ENCODE measurements around the gene SLC9A3. TPM values are rescaled to one million over a fixed set of nuclear protein-coding genes. Genes with fewer than 3 reads are reported as not detected.

SLC9A3 gene
- total RNA-seq, 1 donor from 2014 or later, result 1.1 TPM

GRCh38 chr5:435961-436640, 88.1 kb downstream of the SLC9A3 start:
- intact Hi-C loops (cut with DNase I), result no loop called here
- H3K36me3 ChIP-seq, result no peaks in the 10 kb centered on the region
- DNase-seq, result peak; percentile 43
- H3K27ac ChIP-seq, result no peak overlapping the region
- no peaks in the 10 kb centered on the region for H3K27me3 ChIP-seq (ENCODE audit: low read depth)
- no peak for TF ChIP-seq CTCF (IDR thresholded peaks at IDR 0.05)
- ATAC-seq, result no peak
- no peaks in the 10 kb centered on the region for H3K9me3 ChIP-seq
- H3K4me3 ChIP-seq, result no peak overlapping the region
- H3K4me1 ChIP-seq, result no peaks in the 10 kb centered on the region

- no peaks in the 10 kb centered on the region for H3K36me3 ChIP-seq
- no peaks in the 10 kb centered on the region for H3K27me3 ChIP-seq (ENCODE audit: low read depth)
- no peak for TF ChIP-seq CTCF (IDR thresholded peaks at IDR 0.05)
- intact Hi-C loops (cut with DNase I), result no loop called here
- DNase-seq, result no peak
- H3K9me3 ChIP-seq, result no peaks in the 10 kb centered on the region
- H3K4me1 ChIP-seq, result peaks cover 6% of the 10 kb centered on the region
- no peak overlapping the region for H3K27ac ChIP-seq
- no peak for ATAC-seq
- H3K4me3 ChIP-seq, result no peak overlapping the region
Measured at GRCh38 chr5:435156-435790, 89.0 kb downstream of the SLC9A3 start.

GRCh38 chr5:434443-435146, 89.7 kb downstream of the SLC9A3 start:
- Histone ChIP-seq H3K9me3 (no peaks in the 10 kb centered on the region), H3K27me3 (ENCODE audit: low read depth) (no peaks in the 10 kb centered on the region), H3K4me1 (peaks cover 11% of the 10 kb centered on the region), H3K4me3 (no peak overlapping the region), H3K36me3 (no peaks in the 10 kb centered on the region), H3K27ac (no peak overlapping the region)
- no peak for TF ChIP-seq CTCF (IDR thresholded peaks at IDR 0.05)
- intact Hi-C loops (cut with DNase I), result no loop called here
- no peak for DNase-seq
- no peak for ATAC-seq

GRCh38 chr5:433836-434235, 90.4 kb downstream of the SLC9A3 start:
- intact Hi-C loops (cut with DNase I), result no loop called here
- no peak for DNase-seq

More at GRCh38 chr5:433836-434235, 90.4 kb downstream of the SLC9A3 start:
- ATAC-seq, result no peak
- Histone ChIP-seq H3K27ac (no peak overlapping the region), H3K4me3 (no peak overlapping the region), H3K27me3 (ENCODE audit: low read depth) (no peaks in the 10 kb centered on the region), H3K4me1 (peaks cover 11% of the 10 kb centered on the region), H3K36me3 (no peaks in the 10 kb centered on the region), H3K9me3 (no peaks in the 10 kb centered on the region)
- TF ChIP-seq CTCF (IDR thresholded peaks at IDR 0.05), result no peak

Measured in lower lobe of right lung (tissue), 2 donors.